Coronary artery (tissue), 2 donors: Measurements from ENCODE around the gene SLC38A10.

Experiments
- DNase-seq: peaks from one replicate; pipeline ENCODE4 v3.0.0-alpha.2; 2017; ENCODE audit warnings: low spot score
- H3K27ac ChIP-seq, 2 donors: fragments of 200-600 bp; sonication (generic); one replicate each; pipeline ENCODE4 v1.5.1; 2016 to 2019
- H3K4me3 ChIP-seq: fragments of 200-600 bp; sonication (generic); 2 replicates; pipeline ENCODE4 v1.5.1; 2016; ENCODE audit warnings: mild to moderate bottlenecking, moderate library complexity
- TF ChIP-seq, protein P1 (sequence below): fragments of 200-600 bp; sonication (generic); IDR thresholded peaks from one replicate; pipeline ENCODE4 v1.5.1; 2019; ENCODE audit warnings: antibody characterized with exemption

SLC38A10 gene

DNA sequence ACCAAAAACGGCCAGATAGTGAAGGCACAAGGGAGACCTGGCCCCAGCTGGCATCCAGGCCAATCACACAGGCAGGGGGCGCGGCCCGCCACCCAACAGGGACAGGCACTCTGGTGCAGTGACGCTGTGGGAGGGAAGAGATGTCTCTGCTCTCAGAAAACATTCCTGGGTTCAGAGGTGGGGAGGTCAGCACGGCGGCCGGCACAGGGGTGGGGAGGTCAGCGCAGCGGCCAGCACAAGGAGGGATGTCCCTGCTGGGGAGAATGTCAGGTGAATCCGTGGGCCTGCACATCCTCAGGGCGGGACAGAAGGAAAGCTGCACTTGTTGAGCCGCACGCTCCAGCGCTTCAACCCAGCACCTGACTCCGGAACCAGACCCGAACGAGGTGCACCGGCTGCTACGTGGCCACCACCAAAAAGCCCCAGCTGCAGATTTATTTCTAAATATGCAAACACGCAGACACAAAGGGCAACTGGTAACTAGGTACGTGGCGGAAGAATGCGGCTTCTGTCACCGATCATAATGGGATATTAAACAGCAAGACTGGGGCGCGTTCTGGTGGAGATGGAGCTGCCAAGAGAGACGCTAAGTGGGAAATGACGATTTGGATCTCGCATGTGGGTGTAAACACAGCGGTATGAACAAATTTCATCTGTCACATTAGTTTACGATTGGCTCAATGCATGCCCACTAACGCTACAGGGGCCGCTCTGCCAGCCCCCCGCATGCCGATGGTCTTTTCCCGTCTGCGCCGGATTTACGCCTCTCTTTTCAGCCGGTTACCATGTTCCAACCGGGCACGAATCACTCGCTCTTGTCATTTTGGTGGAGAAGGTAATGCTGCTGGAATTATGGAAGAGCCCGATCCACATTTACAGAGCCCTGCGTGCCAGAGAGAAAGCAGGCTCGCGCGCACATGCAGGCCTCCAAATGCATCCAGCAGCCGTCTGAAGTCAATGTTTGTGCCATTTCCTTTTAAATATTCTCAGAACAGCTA, 15.5 kb downstream of the SLC38A10 start:
- DNase-seq = no peak

DNA sequence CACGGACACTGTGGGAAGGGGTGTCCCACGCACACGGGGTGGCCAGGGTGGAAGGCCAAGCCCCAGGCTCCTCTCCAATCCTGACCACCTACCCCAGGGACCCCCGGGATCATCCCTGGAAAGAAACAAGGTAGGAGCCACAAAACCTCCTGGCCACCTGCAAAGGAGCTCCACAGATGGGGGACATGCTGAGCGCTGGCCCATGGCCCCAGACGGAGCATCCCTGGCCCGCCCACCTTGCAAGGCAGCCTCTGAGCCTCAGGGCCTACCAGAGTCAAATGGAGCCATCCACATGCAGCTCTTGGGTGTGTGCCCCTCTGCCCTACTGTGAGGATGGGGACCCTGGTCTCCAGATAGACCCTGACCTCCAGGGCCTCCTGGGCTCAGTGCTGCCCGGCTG, 16.3 kb downstream of the SLC38A10 start:
- H3K4me3 ChIP-seq = no peak overlapping the region
- no peak for DNase-seq
- peak overlapping the region in 1 of 2 donors; percentile 4 for H3K27ac ChIP-seq
- TF ChIP-seq, protein P1, sequence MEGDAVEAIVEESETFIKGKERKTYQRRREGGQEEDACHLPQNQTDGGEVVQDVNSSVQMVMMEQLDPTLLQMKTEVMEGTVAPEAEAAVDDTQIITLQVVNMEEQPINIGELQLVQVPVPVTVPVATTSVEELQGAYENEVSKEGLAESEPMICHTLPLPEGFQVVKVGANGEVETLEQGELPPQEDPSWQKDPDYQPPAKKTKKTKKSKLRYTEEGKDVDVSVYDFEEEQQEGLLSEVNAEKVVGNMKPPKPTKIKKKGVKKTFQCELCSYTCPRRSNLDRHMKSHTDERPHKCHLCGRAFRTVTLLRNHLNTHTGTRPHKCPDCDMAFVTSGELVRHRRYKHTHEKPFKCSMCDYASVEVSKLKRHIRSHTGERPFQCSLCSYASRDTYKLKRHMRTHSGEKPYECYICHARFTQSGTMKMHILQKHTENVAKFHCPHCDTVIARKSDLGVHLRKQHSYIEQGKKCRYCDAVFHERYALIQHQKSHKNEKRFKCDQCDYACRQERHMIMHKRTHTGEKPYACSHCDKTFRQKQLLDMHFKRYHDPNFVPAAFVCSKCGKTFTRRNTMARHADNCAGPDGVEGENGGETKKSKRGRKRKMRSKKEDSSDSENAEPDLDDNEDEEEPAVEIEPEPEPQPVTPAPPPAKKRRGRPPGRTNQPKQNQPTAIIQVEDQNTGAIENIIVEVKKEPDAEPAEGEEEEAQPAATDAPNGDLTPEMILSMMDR = no peak

More for the DNA sequence above, 15.5 kb downstream of the SLC38A10 start:
- Histone ChIP-seq H3K4me3 (no peak overlapping the region), H3K27ac (no peak overlapping the region)
- TF ChIP-seq, protein P1 = no peak

DNA sequence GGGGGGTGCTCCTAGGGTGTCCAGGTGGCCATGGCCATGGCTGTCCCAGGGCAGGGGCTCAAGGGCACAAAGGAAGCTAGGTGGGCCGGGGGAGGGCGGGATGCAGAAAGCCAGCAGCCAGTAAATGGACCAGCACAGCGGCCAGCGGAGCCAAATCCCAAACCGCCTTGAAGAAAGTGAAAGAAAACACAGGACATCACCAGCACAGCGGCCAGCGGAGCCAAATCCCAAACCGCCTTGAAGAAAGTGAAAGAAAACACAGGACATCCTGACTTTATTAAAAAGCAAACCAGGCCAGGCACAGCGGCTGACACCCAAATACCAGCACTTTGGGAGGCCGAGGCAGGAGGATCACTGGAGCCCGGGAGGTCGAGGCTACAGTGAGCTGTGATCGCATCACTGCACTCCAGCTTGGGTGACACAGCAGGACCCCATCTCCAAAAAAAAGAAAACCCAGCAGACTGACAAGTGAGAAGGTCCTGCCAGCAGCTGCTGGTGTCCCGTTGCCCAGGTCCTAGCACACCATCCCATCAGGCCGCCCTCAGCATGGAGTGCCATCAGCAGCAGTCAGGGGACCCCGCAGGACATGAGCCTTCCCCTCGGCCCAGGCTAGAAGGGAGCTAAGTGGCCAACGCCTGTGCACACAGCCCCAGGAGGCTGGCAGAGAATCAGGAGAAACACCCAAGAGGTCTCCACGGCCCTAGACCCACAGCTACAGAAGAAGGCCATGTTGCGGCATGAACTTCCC, 17.0 kb downstream of the SLC38A10 start:
- DNase-seq = no peak
- Histone ChIP-seq H3K4me3 (peak overlapping the region; percentile 20), H3K27ac (peak overlapping the region in 1 of 2 donors; percentile 32)
- TF ChIP-seq, protein P1 = no peak

DNA sequence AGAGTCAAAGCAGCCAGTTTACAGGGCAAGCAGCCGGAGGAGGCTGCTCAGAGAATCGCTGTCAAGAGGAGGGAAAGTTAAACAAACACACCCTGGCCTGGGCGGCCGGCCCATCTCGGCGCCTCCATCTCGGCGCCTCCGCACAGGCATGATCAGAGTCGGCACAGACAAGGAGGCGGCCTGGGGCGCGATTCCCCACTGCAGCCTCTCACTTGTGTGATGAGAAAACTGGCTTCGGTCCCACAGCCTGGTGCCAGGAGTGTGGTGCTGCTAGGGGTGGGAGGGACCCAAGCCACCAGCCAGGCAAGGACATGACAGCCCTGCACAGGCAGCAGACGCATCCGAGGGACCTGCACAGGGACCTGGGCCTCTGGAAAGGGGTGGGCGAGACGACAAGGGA, 17.7 kb downstream of the SLC38A10 start:
- DNase-seq = no peak
- TF ChIP-seq, protein P1 = no peak
- Histone ChIP-seq H3K27ac (peak overlapping the region in 1 of 2 donors; percentile 32), H3K4me3 (peak overlapping the region; percentile 20)

DNA sequence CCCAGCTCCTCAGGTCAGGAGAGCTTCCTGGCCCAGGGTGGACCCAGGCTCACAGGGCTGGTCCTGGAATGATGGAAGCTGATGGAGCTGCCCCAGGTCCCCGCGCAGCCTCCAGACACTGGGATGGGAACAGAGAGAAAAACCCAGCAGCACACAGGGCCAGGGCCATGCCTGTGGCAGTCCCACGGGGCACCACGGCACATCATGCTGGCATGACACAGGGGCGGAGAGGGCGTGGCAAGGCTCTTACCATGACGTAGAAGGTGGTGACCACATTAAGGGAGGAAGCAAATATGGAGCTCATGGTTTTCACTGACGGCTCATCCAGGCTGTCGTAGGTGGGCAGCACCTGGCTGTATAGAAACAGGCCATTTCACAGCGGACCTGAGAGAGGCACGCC, 18.3 kb downstream of the SLC38A10 start:
- H3K4me3 ChIP-seq = no peak overlapping the region
- no peak for DNase-seq
- no peak overlapping the region for H3K27ac ChIP-seq
- TF ChIP-seq, protein P1 = no peak

DNA sequence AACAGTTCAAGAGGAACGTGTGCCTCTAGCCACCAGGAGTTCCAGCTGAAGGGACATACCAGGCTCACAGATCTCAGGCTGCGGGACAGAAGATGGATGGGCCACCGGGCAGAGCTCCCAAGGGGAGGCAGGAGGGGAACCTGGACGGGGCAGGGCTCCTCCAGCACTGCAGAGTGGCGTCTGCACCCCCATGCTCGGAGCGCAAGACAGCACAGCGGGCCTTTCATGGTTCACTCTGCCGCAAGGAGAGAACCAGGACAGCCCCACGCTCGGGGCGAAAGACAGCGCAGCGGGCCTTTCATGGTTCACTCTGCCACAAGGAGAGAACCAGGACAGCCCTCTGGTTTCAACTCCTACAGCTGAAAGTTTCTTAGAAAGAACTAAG, 20.6 kb downstream of the SLC38A10 start:
- TF ChIP-seq, protein P1 = no peak
- no peak for DNase-seq
- Histone ChIP-seq H3K27ac (no peak overlapping the region), H3K4me3 (no peak overlapping the region)
